ENCODE measurements around the gene CD81.
"Not testable (repeated sequence)": the region's sequence is repeated elsewhere in the genome, so short reads cannot be mapped to it uniquely, and the experiment has no call there.

Gene CD81

DNA sequence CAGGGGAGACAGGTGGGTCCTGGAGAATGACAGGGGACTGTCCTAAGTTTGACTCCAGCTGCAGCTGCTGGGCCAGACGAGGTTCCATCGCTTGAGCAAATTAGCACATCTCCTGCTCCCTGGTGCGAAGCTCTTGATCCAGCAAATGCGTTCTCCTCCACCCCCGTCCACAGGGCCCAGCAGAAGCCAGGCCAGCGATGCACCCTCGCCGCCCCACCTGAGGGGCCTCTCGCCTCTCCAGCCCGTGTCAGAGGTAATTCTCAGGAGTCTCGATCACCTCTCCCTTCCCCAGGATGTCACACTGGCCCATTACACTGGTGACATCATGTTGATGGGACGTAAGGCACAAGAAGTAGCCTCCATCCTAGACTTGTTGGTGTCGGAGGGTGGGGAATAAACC, 19.5 kb upstream of the CD81 start:
- not testable (repeated sequence) for DNase-seq

DNA sequence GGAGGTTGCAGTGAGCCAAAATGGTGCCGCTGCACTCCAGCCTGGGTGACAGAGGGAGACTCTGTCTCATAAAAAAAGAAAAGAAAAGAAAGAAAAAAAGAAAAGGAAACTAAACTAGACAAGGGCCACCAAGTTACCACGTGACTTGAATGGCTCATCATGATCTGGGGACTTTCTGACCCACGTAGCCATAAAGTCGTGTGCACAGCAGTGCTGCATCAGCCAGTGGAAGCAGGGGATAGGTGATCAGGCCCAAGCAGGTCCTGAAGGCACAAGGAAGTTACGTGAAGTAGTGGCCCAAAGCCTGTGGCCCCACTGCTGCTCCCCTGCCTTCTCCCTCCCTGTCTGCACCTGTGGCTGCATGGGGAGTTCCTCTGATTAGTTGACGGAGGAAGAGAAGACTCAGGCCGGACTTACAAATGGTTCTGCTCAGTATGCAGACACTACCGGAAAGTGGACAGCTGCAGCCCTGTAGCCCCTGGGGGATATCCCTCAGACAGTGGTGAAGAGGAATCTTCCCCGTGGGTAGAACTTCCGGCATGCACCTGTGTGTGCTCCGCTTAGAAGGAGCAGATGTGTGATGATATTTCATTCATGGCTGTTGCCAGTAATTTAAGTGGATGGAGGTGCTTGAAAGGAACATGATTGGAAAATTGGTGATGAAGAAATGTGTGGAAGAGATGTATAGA, 18.2 kb upstream of the CD81 start:
- peak in 1 of 3 donors; percentile 30 for DNase-seq

DNA sequence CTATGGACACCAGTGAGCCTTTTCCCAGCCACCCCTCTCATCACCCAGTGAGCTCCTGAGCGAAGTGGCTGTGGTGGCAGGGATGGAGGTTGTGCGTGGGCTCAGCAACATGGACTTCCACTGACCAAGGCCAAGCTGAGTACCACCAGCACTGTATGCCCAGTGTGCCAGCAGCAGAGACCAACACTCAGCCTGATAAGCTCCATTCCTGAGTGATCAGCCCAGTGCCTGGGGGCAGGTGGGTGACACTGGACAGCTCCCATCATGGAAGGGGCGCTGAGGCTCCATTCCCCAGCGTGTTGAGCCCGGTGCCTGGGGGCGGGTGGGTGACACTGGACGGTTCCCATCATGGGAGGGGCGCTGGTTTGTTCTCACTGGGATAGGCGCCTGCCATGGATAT, 17.6 kb upstream of the CD81 start:
- no peak for DNase-seq

DNA sequence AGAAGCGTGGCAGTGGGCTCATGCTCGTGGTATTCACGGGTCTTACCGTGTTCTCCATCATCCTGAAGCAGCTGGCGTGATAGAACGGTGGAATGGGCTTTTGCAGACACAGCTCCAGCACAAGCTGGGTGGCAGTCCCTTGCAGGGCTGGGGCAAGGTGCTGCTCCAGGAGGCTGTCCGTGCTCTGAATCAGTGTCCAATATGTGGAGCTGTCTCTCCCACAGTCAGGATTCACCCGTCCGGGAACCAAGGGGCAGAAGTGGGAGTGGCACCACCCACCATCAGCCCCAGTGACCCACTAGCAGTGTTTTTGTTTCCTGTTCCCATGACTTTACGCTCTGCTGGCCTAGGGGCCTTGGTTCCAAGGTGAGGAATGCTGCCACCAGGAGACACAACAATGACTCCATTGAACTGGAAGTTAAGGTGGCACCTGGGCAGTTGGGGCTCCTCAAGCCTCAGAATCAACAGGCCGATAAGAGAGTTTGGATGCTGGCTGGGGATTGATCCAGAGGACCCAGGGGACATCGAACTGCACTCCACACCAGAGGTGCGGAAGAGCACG, 16.9 kb upstream of the CD81 start:
- no peak for DNase-seq

DNA sequence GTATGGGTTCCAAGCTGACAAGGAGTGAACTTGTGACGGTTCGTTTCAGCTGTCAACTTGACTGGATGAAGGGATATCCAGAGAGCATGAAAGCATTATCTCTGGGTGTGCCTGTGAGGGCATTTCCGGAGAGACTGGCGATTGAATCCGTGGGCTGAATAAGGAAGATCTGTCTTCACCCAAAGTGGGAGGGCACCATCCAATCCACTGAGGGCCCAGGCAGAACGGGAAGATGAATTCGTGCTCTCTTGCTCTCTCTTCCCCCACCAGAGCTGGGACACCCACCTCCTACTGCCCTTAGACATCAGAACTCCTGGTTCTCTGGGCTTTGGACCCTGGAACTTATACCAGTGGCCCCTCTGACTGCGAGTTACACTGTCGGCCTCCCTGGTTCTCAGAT, 15.5 kb upstream of the CD81 start:
- DNase-seq = peak in 1 of 3 donors; percentile 20

DNA sequence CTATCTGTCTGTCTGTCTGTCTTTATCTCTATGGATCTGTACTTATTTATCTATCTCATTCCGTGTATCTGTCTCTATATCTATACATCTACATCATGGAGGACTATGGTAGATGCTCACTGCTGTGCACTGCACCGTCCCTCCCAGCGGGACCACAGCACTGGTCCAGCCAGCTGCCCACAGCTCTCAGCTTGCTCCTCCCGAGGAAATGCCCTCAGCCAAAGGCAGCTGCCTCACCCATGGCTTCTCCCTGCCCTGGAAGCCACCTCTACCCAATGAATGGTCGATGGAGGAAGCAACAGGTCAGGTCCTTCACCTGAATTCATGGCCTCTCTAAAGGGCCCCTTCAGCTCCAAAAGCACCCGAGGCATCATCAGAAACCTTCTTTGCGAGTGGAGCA, 14.7 kb upstream of the CD81 start:
- DNase-seq = no peak

DNA sequence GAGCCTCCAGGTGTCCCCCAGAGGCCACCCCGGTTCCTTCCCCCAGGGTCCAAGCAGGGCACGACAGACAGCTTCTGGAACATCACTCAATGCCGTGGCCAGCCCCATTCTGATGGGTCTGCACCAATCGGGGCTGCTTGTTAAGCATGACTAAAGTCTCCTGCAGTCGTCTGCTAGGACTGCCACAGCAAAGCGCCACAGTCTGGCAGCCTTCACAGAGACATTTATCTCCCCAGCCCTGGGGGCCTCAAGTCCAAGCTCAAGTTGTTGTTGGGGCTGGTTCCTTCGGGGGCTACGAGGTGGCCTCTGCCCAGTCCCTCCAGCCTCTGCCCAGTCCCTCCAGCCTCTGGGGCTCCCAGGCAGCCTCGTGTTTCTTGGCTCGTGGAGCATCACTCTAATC, 14.0 kb upstream of the CD81 start:
- no peak for DNase-seq

DNA sequence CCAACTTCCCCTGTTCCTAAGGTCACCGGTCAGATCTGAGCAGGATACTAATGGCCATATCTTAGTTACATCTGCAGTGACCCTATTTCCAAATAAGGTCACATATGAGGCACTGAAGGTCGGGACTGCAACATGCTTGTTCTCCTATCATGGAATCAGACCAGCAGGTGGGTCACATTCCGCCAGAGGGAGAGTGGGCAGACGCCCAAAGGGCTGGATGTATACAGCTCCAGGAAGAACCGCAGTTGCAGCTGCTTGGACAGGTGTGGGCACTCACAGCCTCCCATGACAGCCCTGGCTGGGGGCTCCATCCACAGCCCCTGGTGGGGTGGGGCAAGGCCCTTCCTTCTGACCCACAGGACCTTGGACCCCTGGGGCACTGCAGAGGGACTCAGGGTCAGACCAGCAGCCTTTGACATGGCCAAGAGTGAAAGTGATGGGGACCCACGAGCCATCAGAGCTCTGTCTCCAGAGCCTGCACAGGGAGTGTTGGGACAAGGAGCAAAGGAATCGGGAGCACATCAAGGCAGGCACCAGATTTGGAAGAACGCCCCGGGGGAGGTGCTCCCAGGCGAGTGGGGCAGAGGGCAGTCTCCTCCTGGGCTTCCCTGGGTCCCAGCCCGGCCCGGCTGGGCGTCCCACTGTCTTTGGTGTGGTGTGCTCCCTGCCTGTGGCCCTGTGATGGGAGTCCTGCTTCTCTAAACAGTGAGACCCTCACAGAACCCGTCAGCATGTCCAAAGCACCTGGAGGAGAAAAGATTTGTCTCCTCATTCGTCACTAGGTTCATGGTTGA, 13.3 kb upstream of the CD81 start:
- no peak for DNase-seq

DNA sequence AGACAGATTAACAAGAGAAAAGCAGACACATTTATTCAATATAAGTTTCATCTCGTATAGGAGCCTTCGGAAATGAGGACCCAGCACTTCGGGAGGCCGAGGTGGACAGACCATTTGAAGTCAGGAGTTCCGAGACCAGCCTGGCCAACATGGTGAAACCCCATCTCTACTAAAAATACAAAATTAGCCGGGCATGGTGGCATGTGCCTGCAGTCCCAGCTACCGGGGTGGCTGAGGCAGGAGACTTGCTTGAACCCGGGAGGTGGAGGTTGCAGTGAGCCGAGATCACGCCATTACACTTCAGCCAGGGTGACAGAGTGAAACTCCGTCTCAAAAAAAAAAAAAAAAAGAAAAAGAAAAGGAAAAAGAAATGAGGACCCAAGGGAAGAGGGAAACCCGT, 12.7 kb upstream of the CD81 start:
- not testable (repeated sequence) for DNase-seq

DNA sequence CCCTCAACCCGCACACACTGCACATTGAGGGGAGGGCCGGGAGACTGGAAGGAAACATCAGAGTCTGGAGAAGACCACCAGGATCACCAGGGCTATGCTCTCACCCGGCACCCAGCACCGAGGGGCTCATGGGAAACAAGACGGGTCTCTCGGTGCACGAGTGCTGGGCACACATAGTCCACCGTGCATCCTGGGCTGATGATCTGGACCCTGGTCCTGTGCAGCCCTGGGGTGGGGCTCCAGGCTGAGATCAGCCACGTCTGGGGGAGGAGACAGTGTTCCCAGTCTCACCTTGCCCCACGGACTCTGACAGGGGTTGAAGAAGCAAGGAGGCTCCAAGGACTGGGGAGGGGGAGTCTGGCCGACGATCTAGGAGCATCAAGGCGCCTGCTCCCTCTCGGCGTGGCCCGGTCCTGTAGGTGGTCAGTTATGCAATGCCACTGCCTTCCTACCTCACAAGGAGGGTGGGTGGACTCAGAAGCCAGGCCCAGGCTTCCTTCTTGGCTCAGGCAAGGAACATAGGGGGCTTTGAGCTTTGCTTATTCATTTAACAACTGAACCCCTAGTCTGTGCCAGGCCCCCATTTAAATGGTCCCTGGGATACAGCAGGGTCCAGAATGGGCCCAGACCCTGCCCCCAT, 11.4 kb upstream of the CD81 start:
- DNase-seq = peak in 1 of 3 donors; percentile 16

DNA sequence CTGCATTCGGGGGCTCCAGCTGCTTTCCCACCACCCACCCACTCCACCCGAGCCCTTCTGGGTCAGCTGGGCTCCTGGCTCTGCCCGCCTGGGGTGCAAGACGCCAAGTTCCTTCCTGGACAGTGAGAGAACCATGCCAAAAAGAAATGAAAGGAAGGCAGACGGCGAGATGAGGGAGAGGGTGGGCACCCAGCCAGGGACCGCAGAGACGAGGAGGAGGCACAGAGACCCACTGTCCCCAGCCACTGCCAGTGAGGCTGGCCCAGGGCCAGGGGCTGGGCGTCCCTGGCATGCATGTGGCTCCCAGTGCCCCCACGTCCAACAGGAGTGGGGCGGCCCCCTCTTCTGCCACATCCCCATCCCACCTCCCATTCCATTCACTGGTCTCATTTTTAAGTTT, 10.8 kb upstream of the CD81 start:
- no peak for DNase-seq

DNA sequence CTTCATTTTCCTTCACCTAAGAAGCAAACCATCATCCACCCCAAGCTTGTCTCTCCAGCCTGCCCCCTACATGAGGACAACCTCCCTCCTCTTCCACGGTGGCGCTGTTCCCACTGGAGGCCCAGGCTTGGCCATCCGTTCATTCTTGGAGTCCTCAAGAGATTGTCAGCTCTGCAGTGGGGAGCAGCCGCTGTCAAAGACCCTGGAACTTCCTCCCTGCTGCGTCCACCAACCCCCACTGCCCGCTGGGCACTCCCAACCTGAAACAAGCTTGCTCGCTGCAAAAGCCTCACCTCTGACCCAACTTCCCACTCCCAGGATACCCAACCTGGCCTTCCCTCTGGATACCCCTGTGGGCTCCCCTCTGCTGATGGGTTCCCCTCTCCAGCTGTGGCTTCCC, 10.4 kb upstream of the CD81 start:
- no peak for DNase-seq

DNA sequence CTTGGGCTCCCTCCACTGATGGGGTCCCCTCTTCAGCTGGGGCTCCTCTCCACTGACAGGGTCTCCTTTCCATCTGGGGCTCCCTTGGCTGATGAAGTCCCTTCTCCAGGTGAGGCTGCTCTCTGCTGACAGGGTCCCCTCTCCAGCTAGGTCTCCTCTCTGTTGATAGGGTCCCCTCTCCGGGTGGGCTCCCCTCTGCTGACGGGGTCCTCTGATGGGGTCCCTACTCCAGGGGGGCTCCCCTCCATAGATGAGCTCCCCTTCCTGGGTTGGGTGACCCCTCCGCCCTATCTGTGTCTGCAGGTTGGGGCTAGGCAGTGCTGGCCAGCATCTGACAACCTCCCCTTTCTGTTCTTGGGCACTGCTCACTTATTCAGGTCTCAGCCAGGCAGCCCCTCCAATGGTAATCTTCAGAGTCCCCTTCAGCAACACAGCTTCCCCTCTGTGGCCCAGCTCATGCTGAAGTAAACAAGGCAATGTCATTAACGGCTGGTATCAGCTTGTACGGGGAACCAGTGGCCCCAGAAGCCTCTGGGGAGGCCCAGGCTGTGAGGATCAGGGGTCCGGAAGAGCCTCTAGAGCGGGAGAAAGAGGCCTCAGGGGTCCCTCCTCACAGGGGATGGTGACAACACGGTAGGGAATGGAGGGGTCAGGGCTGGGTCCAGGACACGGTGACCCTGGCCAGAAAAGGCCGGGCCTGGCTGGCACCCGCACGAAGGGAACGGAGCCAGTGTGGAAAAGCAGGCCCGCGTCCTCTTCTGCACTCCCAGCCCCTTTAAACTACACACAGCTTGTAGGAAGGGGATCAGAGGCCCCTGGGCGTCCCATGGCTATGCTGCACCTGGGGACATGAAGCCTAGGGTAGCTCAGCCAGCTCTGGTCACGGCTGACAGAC, 9.6 kb upstream of the CD81 start:
- no peak for DNase-seq

DNA sequence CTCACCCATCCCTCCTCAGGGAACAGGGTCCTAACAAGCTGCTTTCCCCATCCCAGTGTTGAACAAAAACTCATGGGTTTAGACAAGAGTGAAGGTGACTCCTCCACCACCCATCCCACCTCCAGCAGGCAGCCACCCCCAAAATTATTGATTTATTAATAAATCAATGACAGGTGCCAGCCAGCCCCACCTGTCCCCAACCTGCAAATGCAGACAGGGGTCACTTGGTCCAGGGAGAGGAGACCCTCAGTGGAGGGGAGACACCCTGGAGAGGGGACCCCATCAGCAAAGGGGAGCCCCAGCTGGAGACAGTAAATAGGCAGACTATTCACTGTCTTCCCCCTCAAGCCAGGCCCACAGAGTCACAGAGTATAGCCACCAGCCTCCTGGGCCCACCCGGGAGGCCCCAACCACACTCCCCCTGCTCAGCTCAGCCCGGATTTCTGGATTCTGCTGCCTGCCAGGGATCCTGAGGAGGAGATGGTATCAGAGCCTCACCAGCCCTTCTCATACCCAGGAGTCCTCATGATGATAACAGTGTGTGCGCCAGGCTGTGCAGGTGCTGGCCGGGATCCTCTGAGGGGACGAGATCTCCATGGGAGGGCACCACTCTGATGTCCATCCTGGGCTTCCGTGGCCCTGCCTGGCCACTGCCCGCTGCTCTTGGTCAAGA, 8.8 kb upstream of the CD81 start:
- no peak for DNase-seq

DNA sequence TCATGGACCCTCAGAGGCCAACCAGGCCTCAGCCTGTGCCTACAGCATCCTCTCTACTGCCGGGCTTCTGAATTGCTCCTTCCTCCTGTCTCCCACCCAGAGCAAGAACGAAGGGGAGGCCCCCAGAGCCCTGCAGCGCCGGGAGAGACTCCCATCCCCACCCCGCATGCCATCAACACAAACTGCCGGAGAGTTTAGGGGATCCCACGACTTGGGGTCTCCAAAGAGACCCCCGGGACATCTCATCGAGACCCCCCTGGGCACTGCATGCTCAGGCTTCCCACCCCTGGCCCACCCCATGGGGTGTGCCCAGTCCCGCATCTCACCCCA, 8.3 kb upstream of the CD81 start:
- DNase-seq = no peak

DNA sequence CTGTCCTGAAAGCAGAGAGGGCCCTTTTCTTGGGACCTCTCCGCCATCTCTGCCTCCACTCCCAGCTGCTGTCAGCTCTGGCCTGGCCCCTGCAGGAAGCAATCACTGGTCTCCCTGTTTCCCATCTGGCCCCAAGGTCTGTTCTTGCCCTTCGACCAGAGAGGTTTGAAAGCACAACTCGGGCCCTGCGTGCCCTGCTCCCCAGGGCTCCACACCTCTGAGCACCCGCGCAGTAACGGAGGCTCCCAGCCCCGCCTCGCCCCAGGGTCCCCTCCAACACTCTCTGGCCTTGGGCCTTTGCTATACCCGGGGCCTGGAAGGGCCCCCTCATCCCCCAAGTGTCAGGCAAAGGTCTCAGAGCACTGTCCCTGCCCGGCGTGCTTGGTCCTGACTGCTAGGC, 7.8 kb upstream of the CD81 start:
- DNase-seq = no peak

DNA sequence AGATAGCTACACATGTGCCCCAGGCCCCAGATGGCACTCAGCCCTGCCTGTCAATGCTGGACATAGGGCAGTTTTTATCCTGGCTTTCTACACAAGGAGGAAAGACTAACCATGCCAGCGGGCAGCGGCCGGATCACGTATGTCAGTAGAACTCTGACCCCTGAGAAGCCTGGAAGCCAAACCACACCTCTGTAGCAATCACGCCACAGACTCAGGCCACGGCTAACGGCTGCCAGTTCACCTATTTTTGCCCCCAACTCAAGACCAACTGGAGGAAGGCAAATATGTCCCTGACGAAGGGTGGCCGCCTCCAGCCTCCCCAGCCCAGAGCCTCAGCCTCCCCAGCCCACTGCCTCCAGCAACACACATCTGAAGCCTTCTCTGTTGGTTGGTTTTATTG, 7.2 kb upstream of the CD81 start:
- DNase-seq = no peak

DNA sequence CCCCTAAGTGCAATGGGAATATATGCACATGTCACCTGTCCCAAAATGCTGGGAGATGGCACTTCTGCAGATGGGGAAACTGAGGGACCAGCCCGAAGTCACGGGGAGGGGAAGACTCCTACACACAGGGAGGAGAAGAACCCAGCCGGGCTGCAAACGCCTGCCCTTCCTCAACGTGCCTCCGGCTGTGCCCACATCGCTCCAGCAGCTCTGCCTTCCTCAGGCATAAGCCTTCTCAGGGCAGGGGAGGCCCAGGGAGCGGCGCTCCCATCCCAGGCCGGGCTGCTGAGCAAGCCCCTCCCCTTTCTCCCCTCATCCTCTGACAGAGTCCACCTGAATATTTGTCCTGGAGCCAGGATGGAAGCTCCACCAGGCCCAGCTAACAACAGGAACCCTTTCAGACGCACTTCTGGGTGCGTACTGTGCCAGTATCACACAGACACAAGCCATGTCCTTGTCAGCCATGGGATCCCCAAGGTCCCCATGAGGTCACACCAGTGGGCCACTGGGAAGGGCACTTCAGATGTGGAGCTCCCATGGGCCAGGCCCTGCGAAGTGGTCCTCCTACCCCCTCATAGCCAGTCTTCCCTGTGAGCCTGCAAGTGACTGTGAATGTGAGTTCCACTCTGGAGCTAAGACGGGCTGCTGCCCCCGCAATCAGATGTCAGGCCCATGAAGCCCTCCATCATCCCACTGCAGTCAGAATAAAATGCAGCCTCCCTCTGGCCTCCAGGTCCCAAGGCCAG, 2.5 kb upstream of the CD81 start:
- no peak for DNase-seq

DNA sequence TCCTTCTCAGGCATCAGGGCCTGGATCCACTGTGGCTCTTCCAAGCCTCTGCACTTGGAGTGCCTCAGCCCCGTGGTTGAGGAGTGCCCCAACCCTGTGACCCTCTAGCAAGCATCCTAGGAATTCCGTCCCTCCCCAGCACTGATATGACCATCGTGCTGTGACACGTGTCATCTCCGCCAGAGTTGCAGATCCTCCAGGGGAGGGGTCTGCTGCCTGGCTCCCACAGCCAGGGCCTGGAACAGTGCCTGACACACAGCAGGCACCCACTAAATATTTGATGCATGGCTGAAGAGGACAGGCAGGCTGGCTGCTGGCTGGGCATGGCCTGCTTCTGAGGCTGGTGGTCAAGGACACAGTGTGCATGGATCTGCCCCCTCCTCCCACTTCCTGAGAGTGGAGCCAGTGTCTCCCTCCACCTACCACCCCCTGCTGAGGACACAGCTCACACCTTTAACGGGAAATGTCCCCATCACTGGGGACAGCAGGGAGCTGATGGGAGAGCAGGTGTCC, 1.7 kb upstream of the CD81 start:
- DNase-seq = no peak

DNA sequence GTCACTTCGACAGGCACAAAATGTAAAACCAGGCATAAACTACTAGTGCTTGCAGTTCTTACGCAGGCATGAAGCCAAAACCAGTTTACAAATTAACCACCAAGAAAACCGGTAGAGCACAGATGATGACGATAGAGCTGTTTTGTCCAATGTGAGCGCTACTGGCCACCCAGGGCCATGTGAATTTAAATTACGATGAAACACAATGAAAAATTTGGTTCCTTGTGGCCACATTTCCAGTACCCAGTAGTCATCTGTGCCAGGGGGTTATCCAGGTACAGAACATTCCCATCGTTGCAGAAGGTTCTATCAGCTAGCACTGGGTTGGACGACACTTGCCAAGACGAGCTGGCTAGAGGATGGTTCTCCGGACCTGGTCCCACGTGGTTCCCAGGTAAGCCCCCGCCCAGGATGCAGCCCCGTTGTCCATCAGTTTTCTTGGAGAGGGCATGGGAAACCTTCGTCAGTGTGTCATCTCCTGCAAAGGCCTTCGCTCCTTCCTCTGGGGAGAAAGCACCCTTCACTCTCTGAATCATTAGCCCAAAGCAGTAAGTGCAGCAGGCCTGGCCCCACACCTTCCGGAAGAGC, 1.1 kb upstream of the CD81 start:
- no peak for DNase-seq

All from suppressor macrophage treated with lipopolysaccharide for 1 hour (primary cell).